Left renal pelvis (tissue), 4 donors: ENCODE measurements around the gene ZNF224. TPM values are rescaled to one million over a fixed set of nuclear protein-coding genes. Genes with fewer than 3 reads are reported as not detected.
A peak's percentile ranks its signal among the peaks of the same experiment; 100 is the strongest.

Experiments used
- DNase-seq, 4 donors: peaks; one replicate each; pipeline ENCODE4 v3.0.0-alpha.2; 2013; ENCODE audit warnings: low read depth in 4 of 4, low spot score in 3 of 4
- polyA plus RNA-seq, 4 donors: library from polyadenylated mRNA; unstranded; fragments of 120-200 nt; gene quantifications; one replicate each; pipeline ENCODE4 v1.2.1, GENCODE V29; 2013; ENCODE audit not compliant: insufficient read length in 4 of 4

Gene ZNF224
- 10 to 100 TPM; 25.2 to 42.0 (median 31.1) TPM for polyA plus RNA-seq

DNA sequence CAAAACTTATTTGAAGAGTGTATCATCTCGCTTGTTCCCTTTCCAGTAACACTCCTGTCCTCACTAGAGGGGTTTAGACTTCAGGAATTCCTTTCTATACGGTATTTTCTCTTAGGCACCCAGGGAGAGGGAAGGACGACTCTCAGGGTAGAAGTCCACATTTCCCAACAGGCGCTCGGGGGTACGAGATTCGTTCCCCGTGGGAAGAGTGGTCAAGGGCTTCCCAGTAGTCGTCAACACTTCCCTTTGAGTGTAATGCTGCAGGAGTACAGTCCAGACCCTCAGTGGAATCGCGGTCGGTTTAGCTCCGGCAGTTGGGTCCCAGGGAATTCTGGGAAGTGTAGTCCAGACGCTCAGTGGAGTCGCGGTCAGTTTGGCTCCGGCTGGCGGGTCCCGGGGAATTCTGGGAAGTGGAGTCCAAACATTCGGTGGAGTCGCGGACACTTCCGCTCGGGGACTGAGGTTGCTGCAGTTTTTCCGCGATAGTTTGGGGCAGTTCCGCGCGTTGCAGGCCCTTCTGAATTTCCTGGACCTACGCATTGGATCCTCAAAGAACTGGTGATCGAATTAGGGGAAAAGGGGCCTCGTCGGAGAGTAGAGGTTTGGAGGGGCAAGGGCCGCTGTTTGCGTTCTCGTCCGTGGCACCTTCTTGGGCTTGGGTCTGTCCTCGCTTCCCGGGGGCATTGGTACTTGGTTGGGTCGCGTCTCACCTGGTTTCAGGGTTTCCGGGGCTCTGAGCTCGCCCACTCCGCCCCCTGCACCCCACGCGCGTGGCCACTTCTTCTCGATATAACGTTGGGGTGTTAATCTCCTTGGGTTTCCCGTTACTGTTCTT lies at the start of gene ZNF224:
Gene ZNF224 (plus strand): TSS at position 431 of the 835 bp plus-strand sequence. CDS start 3,513 bp downstream, outside the sequence.
- peak; percentile 84 to 94 (median 86) for DNase-seq

DNA sequence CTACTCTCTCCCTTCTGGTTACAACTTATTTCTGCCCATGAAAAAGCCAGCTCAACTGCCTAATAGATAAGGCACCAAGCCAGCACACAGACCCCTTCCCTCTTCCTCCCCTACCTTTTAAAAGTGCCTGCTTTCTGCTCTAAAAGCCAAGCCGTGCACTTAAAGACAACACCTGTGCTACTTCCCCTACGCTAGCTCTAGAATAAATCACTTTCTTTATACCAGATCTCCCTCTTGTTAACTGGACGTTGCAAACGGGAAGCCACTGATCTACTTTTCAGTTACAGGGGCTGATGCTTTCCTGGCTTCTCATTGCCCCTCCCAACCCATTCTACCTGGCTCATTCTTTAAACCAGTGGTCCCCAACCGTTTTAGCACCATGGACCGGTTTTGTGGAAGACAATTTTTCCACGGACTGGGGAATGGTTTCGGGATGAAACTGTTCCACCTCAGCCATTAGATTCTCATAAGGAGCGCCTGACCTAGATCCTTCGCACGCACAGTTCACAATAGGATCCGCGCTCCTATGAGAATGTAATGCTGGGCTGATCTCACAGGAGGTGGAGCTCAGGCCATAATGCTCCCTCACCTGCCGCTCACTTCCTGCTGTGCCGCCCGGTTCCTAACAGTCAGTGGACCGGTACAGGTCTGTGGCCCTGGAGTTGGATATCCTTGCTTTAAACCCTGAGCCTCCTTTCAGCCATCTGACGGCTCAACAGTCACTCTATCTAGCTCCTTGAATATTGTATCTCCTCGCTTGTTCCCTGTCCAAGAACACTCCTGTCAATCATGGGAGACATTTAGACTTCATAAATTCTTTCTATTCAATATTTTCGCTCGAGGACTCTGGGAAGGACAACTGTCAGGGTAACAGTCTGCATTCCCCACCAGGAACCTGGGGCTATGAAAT lies 43.2 kb upstream of the ZNF224 start:
- no peak for DNase-seq

DNA sequence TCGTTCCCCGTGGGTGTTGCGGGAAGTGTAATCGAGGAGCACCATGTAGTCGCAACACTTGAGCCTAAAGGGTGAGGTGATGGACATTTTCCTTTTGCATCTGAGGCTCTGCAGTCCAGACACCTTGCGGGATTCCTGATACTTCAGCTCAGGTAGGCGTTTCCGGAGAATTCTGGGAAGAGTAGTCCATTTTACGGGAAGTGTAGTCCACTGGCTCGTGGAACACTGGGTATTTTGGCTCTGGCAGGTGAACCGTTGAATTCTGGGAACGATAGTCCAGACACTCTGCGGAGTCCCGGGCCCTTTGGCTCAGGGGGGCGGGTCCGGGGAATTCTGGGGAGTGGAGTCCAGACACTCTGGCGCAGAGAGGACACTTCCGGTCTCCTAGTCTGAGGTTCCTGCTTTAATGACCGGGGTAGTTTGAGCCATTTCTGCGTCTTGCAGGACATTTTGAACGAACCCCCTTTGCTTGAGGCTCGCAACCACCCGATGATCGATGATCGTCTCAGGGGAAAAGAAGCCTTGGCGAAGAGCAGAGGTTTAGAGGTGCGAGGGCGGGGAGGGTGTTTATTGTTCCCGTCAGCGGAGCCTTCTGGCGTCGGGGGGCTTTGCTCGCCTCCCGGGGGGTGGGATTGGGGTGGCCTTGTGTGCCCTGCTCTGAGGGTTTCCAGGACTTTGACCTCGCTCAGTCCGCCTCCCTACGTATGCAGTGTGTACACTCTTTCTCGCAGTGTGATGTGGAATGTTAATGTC lies 42.3 kb upstream of the ZNF224 start, which contains the start of gene ZNF223:
Gene ZNF223 (plus strand): TSS at position 387 of the 753 bp plus-strand sequence. CDS start 3,141 bp downstream, outside the sequence.
- peak; percentile 87 to 95 (median 90) for DNase-seq

DNA sequence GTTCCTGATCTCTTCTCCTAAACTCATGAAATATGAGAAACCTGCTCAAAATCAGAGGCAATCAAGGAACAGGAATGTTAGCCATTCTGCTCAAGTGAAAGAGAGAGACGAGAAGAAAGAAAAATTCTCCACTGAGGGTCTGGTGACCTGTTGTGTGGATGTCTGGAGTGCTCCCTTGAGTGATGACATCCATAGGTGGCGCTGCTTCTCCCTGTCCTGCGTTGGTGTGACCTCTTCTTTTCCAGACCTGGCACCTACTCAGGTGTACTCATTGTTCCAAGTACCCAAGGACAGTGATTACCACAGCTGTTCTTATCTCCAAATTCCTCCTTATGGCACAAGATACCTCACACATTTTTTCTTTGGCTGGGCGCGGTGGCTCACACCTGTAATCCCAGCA lies 38.3 kb upstream of the ZNF224 start:
- no peak for DNase-seq

DNA sequence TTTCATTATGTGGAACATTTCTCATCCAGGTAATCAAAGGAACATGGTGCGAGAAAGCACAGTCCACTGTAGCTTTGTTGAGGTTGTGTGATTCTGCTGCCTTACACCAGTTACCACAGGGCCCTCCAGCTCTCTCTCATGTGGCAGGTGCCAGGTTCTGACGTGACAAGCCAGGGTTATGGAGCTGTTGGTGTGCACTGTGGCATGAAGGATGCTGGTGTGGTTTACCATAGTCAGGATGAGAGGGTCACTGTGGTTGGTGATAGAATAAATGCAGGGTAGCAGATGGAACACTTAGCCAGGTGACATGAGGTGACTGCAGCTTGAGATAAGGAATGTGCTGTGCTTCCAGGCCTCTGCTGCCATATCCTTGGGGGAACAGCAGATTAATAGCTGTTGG lies 34.9 kb upstream of the ZNF224 start:
- DNase-seq: no peak

DNA sequence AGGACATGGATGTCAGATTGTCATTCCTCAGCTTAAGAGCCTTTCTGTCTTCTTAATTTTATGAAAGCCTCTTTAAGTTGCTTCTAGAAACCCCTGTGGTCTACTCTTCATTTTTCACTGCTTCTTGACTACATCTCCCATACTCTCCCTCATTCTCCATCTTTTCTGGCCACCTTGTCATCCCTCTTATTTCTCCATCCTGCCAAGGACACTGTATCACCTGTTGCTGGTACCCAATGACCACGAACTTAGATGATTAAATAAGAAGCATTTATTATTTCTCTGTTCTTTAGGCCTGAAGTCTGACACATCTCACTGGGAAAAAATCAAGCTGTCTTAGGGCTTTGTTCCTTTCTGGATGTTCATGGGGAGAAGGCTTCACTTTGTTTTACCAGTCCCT lies 33.1 kb upstream of the ZNF224 start:
- no peak for DNase-seq

DNA sequence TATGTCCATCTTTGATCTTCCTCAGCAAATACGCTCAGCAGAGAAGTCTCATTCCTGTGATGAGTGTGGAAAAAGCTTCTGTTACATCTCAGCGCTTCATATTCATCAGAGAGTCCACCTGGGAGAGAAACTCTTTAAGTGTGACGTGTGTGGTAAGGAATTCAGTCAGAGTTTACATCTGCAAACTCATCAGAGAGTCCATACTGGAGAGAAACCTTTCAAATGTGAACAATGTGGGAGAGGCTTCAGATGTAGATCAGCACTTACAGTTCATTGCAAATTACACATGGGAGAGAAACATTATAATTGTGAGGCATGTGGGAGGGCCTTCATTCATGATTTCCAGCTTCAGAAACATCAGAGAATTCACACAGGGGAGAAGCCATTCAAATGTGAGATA lies 27.9 kb upstream of the ZNF224 start:
- no peak for DNase-seq

DNA sequence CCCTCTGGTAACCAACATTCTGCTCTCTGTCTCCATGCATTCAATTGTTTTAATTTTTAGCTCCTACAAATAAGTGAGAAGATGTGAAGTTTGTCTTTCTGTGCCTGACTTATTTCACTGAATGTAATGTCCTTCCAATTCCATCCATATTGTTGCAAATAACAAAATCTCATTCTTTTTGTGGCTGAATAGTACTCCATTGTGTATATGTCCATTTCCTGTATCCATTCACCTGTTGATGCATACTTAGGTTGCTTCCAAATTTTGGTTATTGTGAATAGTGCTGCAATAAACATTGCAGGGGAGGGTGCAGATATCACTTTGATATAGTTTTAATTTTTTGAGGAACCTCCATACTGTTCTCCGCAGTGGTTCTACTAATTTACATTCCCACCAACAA lies 24.7 kb upstream of the ZNF224 start:
- DNase-seq: no peak

DNA sequence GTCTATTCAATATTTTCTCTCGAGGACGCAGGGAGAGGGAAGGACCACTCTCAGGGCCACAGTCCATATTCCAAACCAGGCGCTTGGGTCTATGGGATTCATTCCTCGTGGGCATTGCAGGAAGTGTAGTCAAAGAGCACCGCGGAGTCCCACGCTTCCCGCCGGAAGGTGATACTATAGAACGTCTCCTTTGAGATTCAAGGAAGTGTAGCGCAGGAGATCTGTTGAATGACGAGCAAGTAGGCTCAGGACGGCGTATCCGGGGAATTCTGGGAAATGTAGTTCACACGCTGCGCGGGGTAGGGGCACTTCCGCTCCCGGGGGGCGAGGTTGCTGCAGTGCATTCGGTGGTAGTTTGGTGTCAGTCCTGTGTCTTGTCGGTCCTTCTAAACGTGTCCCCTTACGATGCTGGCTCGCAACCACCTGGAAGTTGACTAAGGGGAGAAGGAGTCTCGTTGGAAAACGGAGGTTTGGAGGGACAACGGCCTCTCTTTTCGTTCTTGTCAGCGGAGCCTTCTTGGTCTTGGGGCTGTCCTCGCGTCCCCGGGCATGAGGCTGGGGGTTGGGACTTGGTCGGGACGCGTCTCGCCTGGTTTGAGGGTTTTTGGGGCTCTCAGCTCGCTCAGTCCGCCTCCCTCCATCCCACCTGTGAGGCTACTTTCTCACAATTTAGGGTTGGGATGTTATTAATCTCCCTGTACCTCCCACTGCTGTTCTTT lies 22.2 kb upstream of the ZNF224 start, which contains the start of gene ZNF284:
Gene ZNF284 (plus strand): TSS at position 336 of the 719 bp plus-strand sequence. CDS start 4,231 bp downstream, outside the sequence.
- peak; percentile 77 to 93 (median 87) for DNase-seq

DNA sequence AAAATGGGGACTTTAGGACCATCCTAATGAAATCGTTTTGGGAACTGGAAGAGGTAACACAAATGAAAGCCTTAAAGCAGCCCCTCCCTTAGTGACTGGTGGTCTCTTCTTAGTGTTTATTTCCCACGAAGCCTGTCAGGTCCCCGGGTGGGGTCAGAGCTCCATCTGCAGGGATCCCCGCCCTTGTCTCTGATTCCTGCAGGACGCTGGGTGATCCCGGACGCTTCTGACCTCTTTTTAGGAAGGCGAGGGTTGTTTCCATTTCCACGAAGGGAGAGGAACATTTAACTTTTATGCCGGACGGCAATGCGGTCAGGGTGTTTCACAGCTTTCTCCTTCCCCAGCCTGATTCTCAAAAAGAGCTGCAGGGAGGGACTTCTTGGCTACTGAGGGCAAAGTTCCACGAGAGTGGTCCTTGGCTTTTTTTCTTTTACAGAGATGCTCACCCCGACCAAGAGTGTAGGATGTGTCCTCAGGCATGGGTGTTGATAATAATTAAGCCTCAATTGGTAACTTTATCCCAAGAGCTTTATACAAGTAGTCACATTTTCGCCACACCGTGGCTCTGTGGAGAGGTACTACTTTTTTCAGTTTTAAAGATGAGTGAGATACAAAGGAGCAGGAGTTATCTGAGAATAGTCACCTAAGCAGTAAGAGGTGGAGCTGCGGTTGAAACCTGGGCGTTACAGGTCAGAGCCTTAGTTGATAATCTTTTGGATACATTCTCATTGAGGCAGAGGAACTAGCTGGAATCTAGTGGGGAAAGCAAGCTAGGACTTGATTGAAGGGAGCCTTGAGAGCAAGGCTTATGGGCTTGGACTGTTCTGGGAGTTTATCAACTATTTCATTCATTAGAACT lies 21.4 kb upstream of the ZNF224 start:
- DNase-seq: no peak

DNA sequence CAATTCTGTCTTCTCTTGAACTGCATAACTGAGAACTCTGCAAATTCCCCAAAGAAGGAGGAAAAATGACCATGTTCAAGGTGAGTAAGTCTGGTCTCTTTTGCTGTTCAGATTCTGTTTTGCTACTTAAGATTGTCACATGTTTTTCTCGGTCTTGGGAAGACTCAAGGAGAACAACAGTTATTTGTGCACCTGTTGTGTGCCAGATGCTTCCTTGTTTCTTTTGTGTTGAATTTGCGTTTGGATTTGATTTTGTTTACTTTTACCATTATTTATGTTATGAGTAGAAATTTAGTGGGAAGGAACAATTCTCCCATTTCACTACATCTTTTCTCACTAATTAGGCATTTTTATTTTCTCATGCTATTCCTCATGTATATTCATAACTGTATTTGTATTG lies 17.8 kb upstream of the ZNF224 start:
- DNase-seq: no peak

DNA sequence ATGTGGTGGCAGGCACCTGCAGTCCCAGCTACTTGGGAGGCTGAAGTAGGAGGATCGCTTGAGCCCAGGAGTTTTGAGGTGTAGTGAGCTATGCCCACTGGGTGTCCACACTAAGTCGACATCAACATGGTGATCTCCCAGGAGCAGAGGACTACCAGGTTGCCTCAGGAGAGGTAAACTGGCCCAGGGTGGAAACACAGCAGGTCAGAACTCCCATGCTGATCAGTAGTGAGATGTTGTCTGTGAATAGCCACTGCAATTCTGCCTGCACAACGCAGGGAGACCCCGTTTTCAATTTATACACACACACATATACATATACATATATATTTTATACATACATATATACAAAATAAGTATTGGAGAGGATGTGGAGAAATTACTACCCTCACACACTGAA lies 2.1 kb upstream of the ZNF224 start:
- DNase-seq: no peak

DNA sequence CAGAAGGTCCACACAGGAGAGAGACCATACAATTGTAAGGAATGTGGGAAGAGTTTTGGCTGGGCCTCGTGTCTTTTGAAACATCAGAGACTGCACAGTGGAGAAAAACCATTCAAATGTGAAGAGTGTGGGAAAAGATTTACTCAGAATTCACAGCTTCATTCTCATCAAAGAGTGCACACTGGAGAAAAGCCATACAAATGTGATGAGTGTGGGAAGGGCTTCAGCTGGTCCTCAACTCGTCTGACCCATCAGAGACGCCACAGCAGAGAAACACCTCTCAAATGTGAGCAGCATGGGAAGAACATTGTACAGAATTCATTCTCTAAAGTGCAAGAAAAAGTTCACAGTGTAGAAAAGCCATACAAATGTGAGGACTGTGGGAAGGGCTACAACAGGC lies 13.6 kb downstream of the ZNF224 start:
- no peak for DNase-seq

DNA sequence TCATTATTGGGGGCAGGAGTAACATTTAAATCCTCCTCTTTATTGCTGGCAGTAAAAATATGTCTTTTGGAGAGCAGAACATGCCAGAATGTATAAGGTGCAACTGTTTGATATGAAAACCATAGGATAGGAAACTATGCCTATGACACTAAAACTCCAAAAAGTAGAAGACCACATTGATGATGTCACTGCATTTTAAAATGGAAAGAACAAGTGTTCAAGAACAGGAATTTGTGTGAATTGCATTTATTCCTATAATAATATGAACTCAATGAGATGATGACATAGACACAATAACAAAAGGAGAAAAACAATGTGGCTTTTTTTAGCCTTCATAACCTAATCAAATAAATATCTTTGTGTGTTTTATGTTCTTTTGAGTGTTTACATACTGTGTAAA lies 15.3 kb downstream of the ZNF224 start:
- no peak for DNase-seq

DNA sequence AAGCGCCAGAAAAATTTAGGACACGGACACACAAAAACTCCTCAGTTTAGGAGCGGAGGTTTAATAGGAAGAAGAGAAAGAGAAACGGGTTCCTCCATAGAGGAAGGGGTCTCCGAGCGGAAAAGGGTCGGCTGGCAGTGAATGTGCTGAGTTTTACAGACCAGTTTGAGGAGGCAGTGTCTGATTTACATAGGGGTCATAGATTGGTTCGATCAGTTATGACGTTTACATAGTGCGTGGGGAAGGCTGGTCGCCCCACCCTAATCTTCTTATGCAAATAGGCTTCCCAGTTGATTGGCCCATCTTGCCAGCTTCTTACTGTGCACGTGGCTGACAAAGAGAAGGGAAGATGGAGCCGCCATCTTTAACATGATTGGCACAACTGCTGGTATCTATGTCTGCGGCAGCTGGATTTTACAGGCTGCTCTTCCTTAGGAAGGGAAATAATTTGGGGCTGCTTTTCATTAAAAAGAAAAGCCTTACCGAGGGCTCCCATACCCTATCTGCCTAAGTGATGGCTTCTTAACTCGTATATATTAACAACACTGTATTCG lies 17.8 kb downstream of the ZNF224 start:
- DNase-seq: no peak

DNA sequence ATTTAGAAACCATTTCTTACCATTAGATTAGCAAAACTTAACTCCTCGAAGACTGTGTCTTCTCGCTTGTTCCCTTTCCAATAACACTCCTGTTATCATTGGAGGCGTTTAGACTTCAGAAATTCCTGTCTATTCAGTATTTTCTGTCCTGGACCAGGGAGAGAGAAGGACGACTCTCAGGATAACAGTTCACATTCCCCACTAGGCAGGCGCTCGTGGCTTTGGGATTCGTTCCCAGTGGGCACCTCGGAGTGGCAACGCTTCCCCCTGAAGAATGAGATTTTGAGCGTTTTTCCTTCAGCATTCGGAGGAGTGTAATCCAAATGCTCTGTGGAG lies 18.6 kb downstream of the ZNF224 start:
- DNase-seq: no peak

DNA sequence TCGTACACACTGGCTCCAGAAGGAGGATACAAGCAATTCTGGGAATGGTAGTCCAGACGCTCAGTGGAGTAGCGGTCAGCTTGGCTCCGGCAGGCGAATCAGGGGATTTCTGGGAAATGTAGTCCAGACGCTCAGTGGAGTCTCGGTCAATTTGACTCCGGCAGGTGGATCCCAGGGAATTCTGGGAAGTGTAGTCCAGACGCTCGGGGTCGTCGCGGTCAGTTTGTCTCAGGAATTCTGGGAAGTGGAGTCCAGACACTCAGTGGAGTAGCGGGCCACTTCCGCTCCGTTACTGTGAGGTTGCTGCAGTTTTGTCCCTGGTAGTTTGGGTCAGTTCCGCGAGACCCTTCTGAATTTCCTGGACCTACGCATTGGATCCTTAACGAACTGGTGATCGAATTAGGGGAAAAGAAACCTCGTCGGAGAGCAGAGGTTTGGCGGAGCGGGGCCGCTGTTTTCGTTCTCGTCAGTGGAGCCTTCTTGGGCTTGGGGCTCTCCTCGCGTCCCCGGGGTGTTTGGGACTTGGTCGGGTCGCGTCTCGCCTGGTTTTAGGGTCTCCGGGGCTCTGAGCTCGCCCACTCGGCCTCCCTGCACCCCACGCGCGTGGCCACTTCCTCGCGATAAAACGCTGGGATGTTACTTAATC lies 19.1 kb downstream of the ZNF224 start, which contains the start of gene ZNF225:
Gene ZNF225 (plus strand): TSS at position 262 of the 646 bp plus-strand sequence. CDS start 2,429 bp downstream, outside the sequence.
- peak; percentile 97 to 99 (median 98) for DNase-seq

DNA sequence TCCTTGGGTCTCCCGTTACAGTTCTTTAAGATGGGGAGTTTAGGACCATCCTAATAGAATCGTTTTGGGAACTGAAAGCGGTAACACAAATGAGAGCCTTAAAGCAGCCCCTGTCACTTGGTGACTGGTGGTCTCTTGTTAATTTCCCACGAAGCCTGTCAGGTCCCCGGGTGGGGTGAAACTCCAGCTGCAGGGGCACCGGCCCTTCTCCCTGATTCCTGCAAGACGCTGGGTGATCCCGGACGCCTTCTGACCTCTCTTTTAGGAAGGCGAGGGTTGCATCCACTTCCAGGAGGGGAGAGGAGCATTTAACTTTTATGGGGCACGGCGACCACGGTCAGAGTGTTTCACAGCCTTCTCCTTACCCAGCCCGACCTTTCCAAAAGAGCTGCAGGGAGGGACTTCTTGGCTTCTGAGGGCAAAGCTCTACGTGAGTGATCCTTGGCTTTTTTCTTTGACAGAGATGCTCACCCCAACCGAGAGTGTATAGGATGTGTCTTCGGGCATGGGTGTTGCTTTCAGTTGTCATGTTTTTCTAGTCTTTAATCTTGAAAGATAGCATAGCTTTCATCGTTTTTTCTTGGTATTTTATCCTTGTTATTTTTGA lies 19.7 kb downstream of the ZNF224 start:
- no peak for DNase-seq
